GM21423 (cell line): ENCODE data around the gene SNX8.

Source experiments
- ATAC-seq: cut with Tn5 transposase; IDR thresholded peaks from one replicate; pipeline ENCODE4 v1.9.1; 2021; ENCODE audit warnings: mild to moderate bottlenecking, moderate library complexity; ENCODE audit not compliant: unreplicated experiment

Gene SNX8

GRCh38 chr7:2247141-2247995, 66.9 kb downstream of the SNX8 start:
- ATAC-seq = no peak

DNA sequence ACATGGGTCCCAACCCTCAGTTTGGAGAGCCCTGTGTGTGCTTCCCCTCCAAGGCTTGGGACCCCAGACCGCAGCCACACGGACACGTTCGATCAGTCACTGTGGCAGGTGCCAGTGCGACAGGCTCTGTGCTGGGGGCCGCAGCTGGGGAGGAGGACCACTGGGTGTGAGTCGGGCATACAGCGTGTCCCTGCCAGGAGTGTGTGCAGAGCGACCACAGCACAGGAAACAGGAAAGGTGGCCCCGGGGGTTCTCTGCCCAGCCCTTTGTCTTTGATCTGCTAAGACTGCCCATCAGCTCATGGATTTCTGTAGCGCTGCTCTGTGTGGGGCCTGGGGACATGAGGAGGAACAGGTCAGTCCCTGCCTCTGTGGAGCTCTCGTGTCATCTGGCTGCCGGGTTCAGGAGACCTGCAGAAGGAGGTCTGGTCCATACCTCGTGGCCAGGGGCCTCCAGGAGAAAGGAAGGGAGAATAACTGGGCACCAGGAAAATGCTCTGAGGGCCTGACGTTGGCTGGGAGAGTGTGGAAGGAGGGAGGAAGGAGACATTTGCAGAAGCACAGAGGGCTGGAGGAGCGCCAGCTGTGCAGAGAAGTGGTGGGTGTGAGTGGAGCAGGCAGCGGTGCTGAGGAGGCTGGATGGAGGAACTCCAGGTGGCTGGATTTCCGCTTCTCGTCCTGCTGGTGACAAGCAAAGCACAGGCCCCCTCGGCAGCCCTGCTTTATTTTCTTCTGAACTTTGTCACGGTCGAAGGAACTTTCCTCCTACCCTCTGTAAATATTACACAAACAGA, 68.2 kb downstream of the SNX8 start:
- ATAC-seq = no peak

- ATAC-seq = no peak
Observed at GRCh38 chr7:2244404-2244995, 69.7 kb downstream of the SNX8 start.

DNA sequence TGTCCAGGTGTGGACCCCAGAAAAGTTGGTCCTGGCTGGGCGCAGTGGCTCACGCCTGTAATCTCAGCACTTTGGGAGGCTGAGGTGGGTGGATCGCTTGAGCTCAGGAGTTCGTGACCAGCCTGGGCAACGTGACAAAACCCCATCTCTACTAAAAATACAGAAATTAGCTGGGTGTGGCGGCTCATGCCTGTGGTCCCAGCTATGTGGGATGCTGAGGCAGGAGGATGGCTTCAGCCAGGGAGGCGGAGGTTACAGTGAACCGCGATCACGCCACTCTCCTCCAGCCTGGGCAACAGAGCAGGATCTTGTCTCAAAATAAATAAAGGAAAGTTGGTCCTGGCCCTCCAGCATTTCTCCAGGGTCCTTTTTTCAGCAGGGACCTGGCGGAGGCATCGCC, 70.8 kb downstream of the SNX8 start:
- ATAC-seq = no peak

DNA sequence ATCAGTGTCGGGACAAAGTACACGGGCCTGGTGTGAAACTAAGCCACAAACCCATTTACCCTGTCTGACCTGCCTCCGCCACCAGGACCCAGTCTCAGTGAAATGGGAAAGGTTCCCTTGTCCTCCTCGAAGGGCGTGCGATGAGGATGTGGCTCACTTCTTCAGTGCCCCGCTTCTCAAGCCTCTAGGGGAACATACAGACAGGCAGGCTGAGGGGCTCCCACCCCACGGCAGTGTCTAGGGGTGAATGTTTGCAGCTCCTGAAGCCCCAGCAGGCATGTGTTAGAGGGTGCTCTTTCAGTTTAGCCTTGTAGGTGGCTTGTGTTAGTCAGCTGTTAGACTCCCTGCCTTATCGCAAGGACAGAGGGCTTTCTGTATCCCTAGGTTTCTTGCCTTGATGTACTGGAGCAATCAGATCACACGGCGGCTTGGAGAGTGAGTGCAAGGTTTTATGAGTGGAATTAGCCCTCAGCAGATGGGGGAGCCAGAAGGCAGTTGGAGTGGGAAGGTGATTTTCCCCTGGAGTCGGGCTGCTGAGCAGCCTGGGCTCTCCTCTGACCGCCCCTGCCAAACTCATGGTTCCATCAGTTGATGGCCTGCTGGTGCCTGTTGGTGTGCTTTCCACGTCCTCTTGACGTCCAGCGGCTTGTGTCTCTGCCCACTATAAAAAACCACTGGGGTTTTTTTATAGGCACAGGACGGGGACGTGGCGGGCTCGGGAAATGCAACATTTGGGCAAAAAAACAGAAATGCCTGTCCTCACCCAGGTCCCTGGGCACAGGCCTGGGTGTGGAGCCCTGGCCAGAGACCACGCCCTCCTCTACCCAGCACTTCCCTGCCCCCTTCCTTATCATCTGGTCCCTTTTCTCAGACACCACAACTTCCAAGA, 71.5 kb downstream of the SNX8 start:
- no peak for ATAC-seq

DNA sequence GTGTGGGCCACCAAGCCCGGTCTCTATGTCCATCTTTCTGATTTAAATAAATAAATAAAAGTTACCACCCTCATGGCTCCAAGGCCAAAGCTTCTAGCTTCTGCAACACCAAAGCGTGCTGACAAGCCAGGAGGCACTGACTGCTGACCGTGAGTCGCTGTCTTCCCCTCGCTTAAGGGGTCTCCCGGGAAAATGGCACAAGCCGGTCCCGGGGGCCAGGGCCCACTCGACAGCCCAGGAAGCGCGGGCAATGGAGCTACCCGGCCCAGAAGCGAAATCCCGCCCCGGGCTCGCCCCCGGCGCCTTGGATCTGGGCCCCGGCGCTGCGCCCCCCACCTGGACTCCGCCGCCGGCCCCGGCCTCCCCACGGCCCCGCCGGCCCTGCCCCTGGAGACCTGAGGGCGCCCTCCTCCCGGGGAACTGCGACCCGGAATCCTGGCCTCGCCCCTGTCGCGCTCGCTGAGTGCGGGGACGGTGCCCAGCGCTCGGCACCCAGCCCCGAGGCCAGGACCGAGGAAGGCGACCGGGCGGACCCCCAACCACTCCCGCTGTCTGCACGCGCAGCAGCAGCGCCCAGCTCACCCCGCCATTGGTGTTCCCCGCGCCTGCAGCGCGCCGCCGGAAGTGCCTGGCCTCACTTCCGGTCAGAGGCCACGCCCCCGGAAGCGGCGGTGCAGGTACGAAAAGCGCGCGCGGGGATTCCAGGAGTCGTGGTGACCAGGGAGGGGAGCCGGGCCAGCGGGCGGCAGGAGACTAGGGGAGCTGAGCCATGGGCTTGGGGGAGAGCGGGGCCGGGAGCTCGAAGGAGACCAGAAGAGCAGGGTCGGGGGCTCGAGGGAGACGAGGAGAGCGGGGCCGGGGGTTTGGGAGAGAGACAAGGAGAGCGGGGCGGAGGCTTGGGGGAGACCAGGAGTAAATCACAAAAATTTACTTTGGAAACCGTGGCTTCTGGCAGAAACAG, 72.4 kb downstream of the SNX8 start, which contains the start of the genes MRM2 and NUDT1:
MRM2 (minus strand) TSS at position 626 of the 961 bp plus-strand sequence; CDS start at position 590, 36 bp downstream.
NUDT1 (plus strand) TSS at position 647 of the 961 bp plus-strand sequence. CDS start 2,349 bp downstream, outside the sequence.
- ATAC-seq = peak; percentile 76

- ATAC-seq = no peak
Observed at GRCh38 chr7:2239242-2239641, 75.0 kb downstream of the SNX8 start.

DNA sequence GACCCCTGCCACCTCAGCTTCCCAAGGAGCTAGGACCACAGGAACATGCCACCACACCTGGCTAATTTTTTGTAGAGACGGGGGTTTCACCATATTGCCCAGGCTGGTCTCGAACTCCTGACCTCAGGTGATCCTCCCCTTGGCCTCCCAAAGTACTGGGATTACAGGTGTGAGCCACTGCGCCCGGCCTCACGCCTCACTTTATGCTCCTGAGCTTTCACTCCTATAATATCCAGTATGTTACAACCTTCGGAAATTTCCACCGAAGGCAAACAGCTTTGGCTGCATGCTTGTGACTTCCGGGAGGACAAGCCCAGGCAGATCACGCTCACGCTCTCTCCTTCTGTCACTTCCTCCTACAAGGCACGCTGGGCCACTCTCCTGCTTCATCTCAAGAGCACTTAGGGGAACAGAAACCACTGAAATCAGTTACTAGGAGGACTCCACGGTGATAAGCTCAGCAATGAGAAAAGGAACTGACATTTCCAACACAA, 77.1 kb downstream of the SNX8 start:
- ATAC-seq = peak; percentile 62

- ATAC-seq = no peak
Observed at GRCh38 chr7:2233926-2234325, 80.3 kb downstream of the SNX8 start.

DNA sequence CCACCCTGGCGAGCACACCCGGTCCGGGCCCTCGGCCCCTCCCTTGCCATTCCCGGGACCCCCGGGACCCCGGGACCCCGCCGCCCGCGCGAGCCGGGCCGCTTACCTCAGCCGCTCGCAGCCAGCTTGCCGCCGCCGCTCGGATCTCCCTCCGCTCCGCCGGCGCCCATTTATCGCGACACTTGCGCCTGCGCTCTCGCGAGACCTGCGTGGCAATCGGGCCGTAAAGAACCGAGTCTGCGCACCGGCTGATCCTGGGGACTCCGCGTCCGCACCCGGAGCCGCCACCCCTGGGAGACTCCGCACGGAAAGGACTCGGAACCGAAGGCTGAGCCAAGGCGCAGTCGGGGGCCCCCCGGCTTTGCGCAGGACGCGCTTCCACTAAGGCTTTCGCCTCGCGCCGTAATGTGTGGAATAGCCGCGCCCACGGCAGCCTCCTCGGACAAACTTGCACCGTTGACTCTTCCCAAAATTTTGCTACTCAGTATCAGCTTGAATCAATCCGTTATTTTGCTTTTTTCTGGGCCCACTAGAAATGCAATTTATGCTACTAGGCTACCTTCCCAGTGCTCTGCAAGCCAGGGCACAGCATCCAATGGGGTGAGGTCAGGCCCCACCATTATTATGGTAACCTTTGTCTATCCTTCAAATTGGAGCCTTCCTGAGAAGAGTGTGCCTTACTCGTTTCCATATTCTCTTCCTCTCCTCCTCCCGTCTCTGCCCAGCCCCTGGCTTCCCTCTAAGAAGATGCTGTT, 81.3 kb downstream of the SNX8 start, which contains the start of gene MAD1L1:
MAD1L1 (minus strand) TSS at position 180 of the 755 bp plus-strand sequence. CDS start 2,812 bp downstream, outside the sequence.
- ATAC-seq = peak; percentile 72

- ATAC-seq = peak; percentile 18
Observed at GRCh38 chr7:2231992-2232765, 82.1 kb downstream of the SNX8 start.

GRCh38 chr7:2230882-2231281, 83.4 kb downstream of the SNX8 start:
- ATAC-seq = no peak

- no peak for ATAC-seq
Observed at GRCh38 chr7:2230226-2230625, 84.0 kb downstream of the SNX8 start.

GRCh38 chr7:2229467-2229866, 84.8 kb downstream of the SNX8 start:
- ATAC-seq = no peak

- ATAC-seq = no peak
Observed at GRCh38 chr7:2228921-2229320, 85.3 kb downstream of the SNX8 start.

GRCh38 chr7:2227699-2228098, 86.5 kb downstream of the SNX8 start:
- ATAC-seq = no peak

GRCh38 chr7:2225830-2226229, 88.4 kb downstream of the SNX8 start:
- no peak for ATAC-seq
